IPS-20b (cell line): ENCODE data around the gene MAPKAP1.

Experiments used
- H3K27ac ChIP-seq: one replicate; pipeline ENCODE4 v1.5.1; 2013; ENCODE audit warnings: low read length
- H3K27me3 ChIP-seq: 2 replicates; pipeline ENCODE4 v1.6.1; 2013; ENCODE audit warnings: mild to moderate bottlenecking, low read length, inconsistent platforms; ENCODE audit not compliant: insufficient read depth
- H3K36me3 ChIP-seq: 2 replicates; pipeline ENCODE4 v1.6.1; 2013; ENCODE audit warnings: low read depth, mild to moderate bottlenecking, inconsistent platforms, low read length, moderate library complexity; ENCODE audit not compliant: insufficient read depth
- H3K4me1 ChIP-seq: 2 replicates; pipeline ENCODE4 v1.6.1; 2013; ENCODE audit warnings: mild to moderate bottlenecking, control low read depth, inconsistent platforms, low read length, moderate library complexity; ENCODE audit not compliant: insufficient read depth
- H3K4me3 ChIP-seq: 2 replicates; pipeline ENCODE4 v1.5.1; 2013; ENCODE audit warnings: mild to moderate bottlenecking, low read length, inconsistent platforms
- H3K9ac ChIP-seq: 2 replicates; pipeline ENCODE4 v1.6.1; 2013; ENCODE audit warnings: low read depth, mild to moderate bottlenecking, inconsistent platforms, low read length, moderate library complexity
- H3K9me3 ChIP-seq: 2 replicates; pipeline ENCODE4 v1.6.1; 2013; ENCODE audit warnings: mild to moderate bottlenecking, low read depth, low read length, inconsistent platforms; ENCODE audit not compliant: insufficient read depth

MAPKAP1 gene

DNA sequence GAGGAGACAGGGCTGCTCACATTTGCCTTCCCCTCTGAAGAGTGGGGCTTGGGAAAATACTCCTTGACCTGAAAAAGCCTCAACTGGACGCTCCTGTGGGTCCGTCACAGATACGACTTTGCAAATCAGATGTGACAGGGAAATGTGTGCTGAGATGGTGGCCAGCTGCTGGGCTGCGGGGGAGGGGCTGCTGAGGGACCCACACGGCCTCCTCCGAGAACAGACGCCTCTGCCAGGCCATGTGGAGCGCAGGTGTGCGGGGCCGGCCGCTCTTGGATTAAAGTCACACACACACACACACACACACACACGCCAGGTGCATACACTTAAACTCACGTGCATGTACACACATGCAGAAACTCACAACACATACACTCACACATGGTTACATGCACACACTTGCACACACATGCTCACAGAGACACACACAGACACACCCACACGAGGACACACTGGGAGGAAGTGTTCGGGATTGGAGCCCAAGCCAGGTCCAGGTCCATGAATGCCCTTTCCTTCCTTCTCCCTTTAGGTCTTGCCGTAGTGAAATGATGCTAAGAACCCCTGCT, 278.0 kb downstream of the MAPKAP1 start:
- no peak overlapping the region for H3K4me3 ChIP-seq
- no peak overlapping the region for H3K27ac ChIP-seq
- no peaks in the 10 kb centered on the region for H3K9me3 ChIP-seq
- H3K36me3 ChIP-seq = no peaks in the 10 kb centered on the region
- no peaks in the 10 kb centered on the region for H3K4me1 ChIP-seq
- no peaks in the 10 kb centered on the region for H3K27me3 ChIP-seq
- no peak overlapping the region for H3K9ac ChIP-seq

- Histone ChIP-seq H3K9me3 (no peaks in the 10 kb centered on the region), H3K4me1 (no peaks in the 10 kb centered on the region), H3K36me3 (no peaks in the 10 kb centered on the region), H3K4me3 (no peak overlapping the region), H3K27me3 (no peaks in the 10 kb centered on the region), H3K9ac (no peak overlapping the region), H3K27ac (no peak overlapping the region)
Measured at GRCh38 chr9:125428060-125428901, 278.7 kb downstream of the MAPKAP1 start.

- no peak overlapping the region for H3K4me3 ChIP-seq
- H3K36me3 ChIP-seq = no peaks in the 10 kb centered on the region
- no peaks in the 10 kb centered on the region for H3K4me1 ChIP-seq
- H3K27ac ChIP-seq = no peak overlapping the region
- H3K9me3 ChIP-seq = no peaks in the 10 kb centered on the region
- H3K9ac ChIP-seq = no peak overlapping the region
- H3K27me3 ChIP-seq = no peaks in the 10 kb centered on the region
Measured at GRCh38 chr9:125427556-125427955, 279.5 kb downstream of the MAPKAP1 start.

DNA sequence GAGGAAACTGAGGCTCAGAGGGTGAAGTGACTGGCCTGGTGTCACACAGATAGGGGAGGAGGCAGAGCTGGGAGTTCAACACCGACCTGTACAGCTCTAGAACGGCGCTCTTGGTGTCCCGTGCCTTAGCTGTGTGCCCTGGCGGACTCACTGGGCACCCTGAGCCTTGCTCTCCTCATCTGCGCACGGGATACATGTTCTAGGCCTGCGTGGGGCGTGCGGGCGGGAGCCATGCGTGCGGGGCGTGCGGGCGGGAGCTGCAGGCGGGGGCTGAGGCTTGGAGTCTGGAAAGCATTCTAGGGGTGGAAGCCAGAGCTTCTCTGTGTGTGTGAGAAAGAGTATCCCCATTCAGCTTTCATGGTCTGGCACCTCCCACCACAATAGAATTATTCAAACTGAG, 280.1 kb downstream of the MAPKAP1 start:
- H3K9ac ChIP-seq = no peak overlapping the region
- H3K9me3 ChIP-seq = no peaks in the 10 kb centered on the region
- no peaks in the 10 kb centered on the region for H3K36me3 ChIP-seq
- no peaks in the 10 kb centered on the region for H3K27me3 ChIP-seq
- no peaks in the 10 kb centered on the region for H3K4me1 ChIP-seq
- H3K4me3 ChIP-seq = no peak overlapping the region
- H3K27ac ChIP-seq = no peak overlapping the region

GRCh38 chr9:125425901-125426515, 281.0 kb downstream of the MAPKAP1 start:
- no peaks in the 10 kb centered on the region for H3K36me3 ChIP-seq
- no peak overlapping the region for H3K9ac ChIP-seq
- H3K4me1 ChIP-seq = no peaks in the 10 kb centered on the region
- H3K27ac ChIP-seq = no peak overlapping the region
- H3K9me3 ChIP-seq = no peaks in the 10 kb centered on the region
- no peak overlapping the region for H3K4me3 ChIP-seq
- H3K27me3 ChIP-seq = no peaks in the 10 kb centered on the region

- no peaks in the 10 kb centered on the region for H3K9me3 ChIP-seq
- no peak overlapping the region for H3K27ac ChIP-seq
- H3K4me1 ChIP-seq = no peaks in the 10 kb centered on the region
- no peak overlapping the region for H3K9ac ChIP-seq
- H3K27me3 ChIP-seq = no peaks in the 10 kb centered on the region
- H3K36me3 ChIP-seq = no peaks in the 10 kb centered on the region
- H3K4me3 ChIP-seq = no peak overlapping the region
Measured at GRCh38 chr9:125425170-125425897, 281.7 kb downstream of the MAPKAP1 start.

GRCh38 chr9:125423964-125424363, 283.0 kb downstream of the MAPKAP1 start:
- no peak overlapping the region for H3K27ac ChIP-seq
- no peaks in the 10 kb centered on the region for H3K36me3 ChIP-seq
- H3K4me3 ChIP-seq = no peak overlapping the region
- H3K9me3 ChIP-seq = no peaks in the 10 kb centered on the region
- H3K27me3 ChIP-seq = no peaks in the 10 kb centered on the region
- H3K4me1 ChIP-seq = no peaks in the 10 kb centered on the region
- H3K9ac ChIP-seq = no peak overlapping the region

DNA sequence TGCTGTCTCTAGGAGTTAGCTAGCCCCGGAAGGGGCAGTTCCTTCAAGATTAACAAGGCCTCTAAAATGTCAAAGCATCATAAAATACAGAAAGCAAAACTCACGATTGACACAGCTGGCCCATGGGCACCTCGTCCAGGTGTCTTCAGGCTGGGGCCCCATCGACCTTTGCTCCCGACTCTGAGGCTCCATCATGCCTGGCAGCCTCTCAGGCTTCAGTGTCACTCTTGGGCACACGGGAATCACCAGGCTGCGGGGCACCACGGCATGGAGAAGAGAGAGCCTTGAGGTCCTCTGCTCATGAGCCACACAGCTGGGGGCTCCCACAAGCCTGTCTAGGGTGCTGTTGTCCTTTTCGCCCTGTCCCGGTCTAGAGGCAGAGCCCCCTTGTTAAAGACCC, 284.2 kb downstream of the MAPKAP1 start:
- Histone ChIP-seq H3K4me3 (no peak overlapping the region), H3K27ac (no peak overlapping the region), H3K36me3 (no peaks in the 10 kb centered on the region), H3K9ac (no peak overlapping the region), H3K4me1 (no peaks in the 10 kb centered on the region), H3K27me3 (no peaks in the 10 kb centered on the region), H3K9me3 (no peaks in the 10 kb centered on the region)

DNA sequence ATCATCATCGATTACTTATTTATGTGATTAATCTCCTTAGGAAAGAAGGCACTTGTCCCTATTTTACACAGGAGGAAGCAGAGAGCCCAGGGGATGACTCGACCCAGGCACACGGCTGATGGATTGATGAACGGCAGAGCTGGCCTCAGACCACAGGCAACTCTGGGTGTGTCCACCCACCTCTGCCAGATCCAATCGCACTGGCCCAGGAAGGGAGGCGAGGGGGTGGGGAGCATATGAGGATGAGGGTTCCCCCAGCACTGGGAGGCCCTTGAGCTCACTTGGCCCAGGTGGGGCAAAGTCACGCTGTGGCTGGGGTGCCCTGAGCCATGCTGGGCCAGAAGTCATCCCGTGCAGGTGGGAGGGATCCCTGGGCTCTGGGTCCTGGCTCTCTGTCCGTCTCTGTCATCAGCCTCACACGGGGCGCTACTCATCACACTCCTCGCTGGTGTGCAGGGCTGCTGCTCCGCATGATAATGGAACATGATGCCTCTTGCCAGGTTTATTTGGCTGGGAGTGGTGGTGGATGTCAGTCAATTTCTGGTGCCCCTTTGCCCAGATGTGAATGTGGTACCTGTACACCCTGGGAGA, 285.3 kb downstream of the MAPKAP1 start:
- no peaks in the 10 kb centered on the region for H3K27me3 ChIP-seq
- H3K4me3 ChIP-seq = no peak overlapping the region
- no peaks in the 10 kb centered on the region for H3K36me3 ChIP-seq
- H3K9ac ChIP-seq = no peak overlapping the region
- no peaks in the 10 kb centered on the region for H3K4me1 ChIP-seq
- H3K9me3 ChIP-seq = no peaks in the 10 kb centered on the region
- no peak overlapping the region for H3K27ac ChIP-seq

DNA sequence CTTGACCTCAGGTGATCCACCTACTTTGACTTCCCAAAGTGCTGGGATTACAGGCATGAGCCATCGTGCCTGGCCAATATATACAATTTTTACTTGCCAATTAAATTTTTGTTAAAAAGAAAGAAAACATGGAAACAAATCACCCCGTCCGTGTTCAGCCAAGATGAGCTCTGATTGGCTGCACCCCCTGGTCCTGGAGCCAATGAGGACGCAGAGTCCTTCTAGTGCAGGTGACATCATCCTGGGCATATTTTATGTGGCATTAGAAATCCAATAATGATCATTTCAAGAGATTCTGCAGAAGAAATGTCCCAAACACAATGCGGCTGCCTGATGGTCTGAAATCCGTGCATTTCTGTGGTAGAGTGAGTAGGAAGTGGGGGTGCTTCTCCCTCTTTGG, 285.8 kb downstream of the MAPKAP1 start:
- Histone ChIP-seq H3K27me3 (no peaks in the 10 kb centered on the region), H3K27ac (no peak overlapping the region), H3K9me3 (no peaks in the 10 kb centered on the region), H3K36me3 (no peaks in the 10 kb centered on the region), H3K9ac (no peak overlapping the region), H3K4me3 (no peak overlapping the region), H3K4me1 (no peaks in the 10 kb centered on the region)

GRCh38 chr9:125418404-125418803, 288.6 kb downstream of the MAPKAP1 start:
- Histone ChIP-seq H3K4me3 (no peak overlapping the region), H3K9me3 (no peaks in the 10 kb centered on the region), H3K27me3 (no peaks in the 10 kb centered on the region), H3K27ac (no peak overlapping the region), H3K4me1 (no peaks in the 10 kb centered on the region), H3K9ac (no peak overlapping the region), H3K36me3 (no peaks in the 10 kb centered on the region)
